Transverse colon (tissue), 4 donors: Measurements from ENCODE around the gene PRKCE. TPM values are rescaled to one million over a fixed set of nuclear protein-coding genes. Genes with fewer than 3 reads are reported as not detected.

ENCODE experiments used
- DNase-seq: peaks from one replicate; pipeline ENCODE4 v3.0.0-alpha.2; 2019
- H3K27ac ChIP-seq, 4 donors: fragments of 200-600 bp; sonication (generic); 2 replicates each; pipeline ENCODE4 v1.5.1; 2016 to 2018; ENCODE audit warnings: inconsistent platforms in 4 of 4
- H3K27me3 ChIP-seq: fragments of 200-600 bp; sonication (generic); 2 replicates; pipeline ENCODE4 v1.5.1; 2017; ENCODE audit warnings: inconsistent platforms
- H3K36me3 ChIP-seq, 4 donors: fragments of 200-600 bp; sonication (generic); 2 replicates each; pipeline ENCODE4 v1.5.1; 2017 to 2019; ENCODE audit warnings: inconsistent platforms in 4 of 4
- H3K4me1 ChIP-seq, 4 donors: fragments of 200-600 bp; sonication (generic); 2 replicates each; pipeline ENCODE4 v1.5.1; 2017 to 2020; ENCODE audit warnings: inconsistent platforms in 4 of 4
- H3K4me3 ChIP-seq, 4 donors: fragments of 200-600 bp; sonication (generic); 1 replicate in 1 of 4; 2 replicates in 3 of 4; pipeline versions ENCODE4 v1.5.1 to v1.6.1; 2017 to 2019; ENCODE audit warnings: inconsistent platforms in 4 of 4
- H3K9me3 ChIP-seq, 2 donors: fragments of 200-600 bp; sonication (generic); 2 replicates each; pipeline ENCODE4 v1.5.1; 2017 to 2019; ENCODE audit warnings: inconsistent platforms in 2 of 2
- EP300 ChIP-seq: sonication (generic); formaldehyde crosslinking; IDR thresholded peaks from one replicate; pipeline ENCODE4 v1.6.1; 2017; ENCODE audit warnings: antibody characterized with exemption, low read depth
- POLR2A ChIP-seq: fragments of 450-650 bp; IDR thresholded peaks from one replicate; pipeline ENCODE4 v1.6.1; 2016; ENCODE audit warnings: antibody characterized with exemption, mild to moderate bottlenecking, moderate library complexity
- POLR2AphosphoS5 ChIP-seq, 3 donors: sonication (generic); formaldehyde crosslinking; IDR thresholded peaks; one replicate each; pipeline ENCODE4 v1.6.1; 2016; ENCODE audit warnings: antibody characterized with exemption in 3 of 3
- WGBS, 2 donors: methylation state at CpG; one replicate each; pipeline ENCODE4 v1.1.5; 2018; ENCODE audit warnings: low coverage in 1 of 2; 5-methylcytosine and 5-hydroxymethylcytosine counted together
- in situ Hi-C, 4 donors: fragments of 200-750 bp; cut with MboI; loops; one replicate each; pipeline versions ENCODE4 v1.15.0 to v1.15.1; 2017; ENCODE audit warnings: low sequenced_read_pairs in 3 of 4, low pct_ligation_motif_present in 1 of 4, low pct_unique_long_range_greater_than_20kb in 1 of 4
- intact Hi-C: fragments of 100-400 bp; cut with DNase I; formaldehyde crosslinking; loops from one replicate; pipeline ENCODE4 v1.15.1; 2023; ENCODE audit warnings: low total_unique reads
- total RNA-seq, 4 donors: library from RNA; depleted of rRNA; stranded (reverse); fragments of >200 nt; gene quantifications; one replicate each; pipeline ENCODE4 v1.1.0, GENCODE V29; 2016
- TF ChIP-seq, protein P1 (sequence below), 5 experiments: fragments of 200-600 bp in 3 of 5; fragments of 450-650 bp in 2 of 5; sonication (generic) in 3 of 5; IDR thresholded peaks; 1 replicate in 2 of 5; 2 replicates in 3 of 5; pipeline ENCODE4 v1.5.1; 2016 to 2017; ENCODE audit warnings: antibody characterized with exemption in 5 of 5, inconsistent platforms in 3 of 5, mild to moderate bottlenecking in 2 of 5, moderate library complexity in 1 of 5

Gene PRKCE
- total RNA-seq, 4 donors from 2014 or later = 8.6 to 20.6 (median 11.3) TPM

DNA sequence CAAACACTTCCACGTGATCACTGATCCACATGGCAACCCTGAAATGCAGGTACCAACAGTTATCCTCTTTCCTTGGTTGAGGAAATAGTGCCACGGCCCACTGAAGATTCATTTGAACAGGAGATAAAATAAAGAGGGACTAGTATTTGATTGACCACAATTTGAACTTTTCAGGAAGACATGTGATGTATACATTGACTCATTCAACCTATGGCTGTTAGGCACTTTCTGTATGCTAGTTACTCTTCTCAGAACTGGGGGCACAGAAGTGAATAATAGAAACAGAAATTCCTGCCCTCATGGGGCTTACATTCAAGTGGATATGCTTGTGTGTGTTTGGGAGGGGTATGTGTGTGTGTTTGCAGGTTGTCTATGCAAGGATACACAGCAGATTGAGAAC is 199.6 kb downstream of the PRKCE start:
- in situ Hi-C loops (no loop called here), intact Hi-C loops (no loop called here)
- DNase-seq = no peak

DNA sequence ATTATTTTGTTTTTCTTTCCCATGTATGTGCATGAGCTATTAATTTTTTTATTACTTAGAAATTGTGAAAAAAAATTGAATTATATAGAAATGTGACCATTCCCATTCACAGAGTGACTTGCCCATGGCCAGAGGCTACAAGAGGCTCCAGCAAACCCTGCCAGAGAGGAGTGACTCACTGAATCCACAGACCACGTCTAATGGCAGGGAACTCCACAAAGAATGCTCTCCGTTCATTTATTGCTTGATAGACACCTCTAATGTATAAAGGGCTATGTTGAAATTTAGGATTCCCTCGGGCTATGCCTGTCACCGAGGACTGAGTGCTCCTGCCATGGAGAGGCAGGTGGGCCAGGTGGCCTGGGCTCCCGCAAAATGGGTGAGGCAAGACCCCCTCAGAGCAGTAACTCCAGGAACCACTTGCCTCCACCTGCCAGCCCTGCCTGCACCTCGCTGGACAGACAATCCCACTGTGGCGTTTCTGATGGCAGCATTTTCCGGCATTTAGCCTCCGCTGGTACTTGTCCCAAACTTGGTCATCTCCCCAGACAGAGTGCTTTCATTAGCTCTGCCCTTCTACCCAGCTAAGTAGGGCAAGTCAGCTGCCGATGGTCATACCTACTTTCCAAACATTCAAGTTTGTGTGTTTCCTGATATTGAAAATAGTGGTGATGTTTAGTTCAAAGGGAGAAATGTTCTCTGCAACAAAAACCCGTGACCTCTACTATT is 200.3 kb downstream of the PRKCE start:
- Histone ChIP-seq H3K4me3 (no peak overlapping the region), H3K27ac (no peak overlapping the region), H3K36me3 (no peaks in the 10 kb centered on the region), H3K9me3 (no peaks in the 10 kb centered on the region), H3K27me3 (no peaks in the 10 kb centered on the region), H3K4me1 (peaks cover 0 to 3% (median 0%) of the 10 kb centered on the region in 4 donors)
- intact Hi-C loops (no loop called here), in situ Hi-C loops (no loop called here)
- 80 to 91% methylated on average over 4 to 11 of the region's 11 CpGs for WGBS, 2 donors
- TF ChIP-seq POLR2A (no peak), EP300 (no peak)
- TF ChIP-seq, protein P1, sequence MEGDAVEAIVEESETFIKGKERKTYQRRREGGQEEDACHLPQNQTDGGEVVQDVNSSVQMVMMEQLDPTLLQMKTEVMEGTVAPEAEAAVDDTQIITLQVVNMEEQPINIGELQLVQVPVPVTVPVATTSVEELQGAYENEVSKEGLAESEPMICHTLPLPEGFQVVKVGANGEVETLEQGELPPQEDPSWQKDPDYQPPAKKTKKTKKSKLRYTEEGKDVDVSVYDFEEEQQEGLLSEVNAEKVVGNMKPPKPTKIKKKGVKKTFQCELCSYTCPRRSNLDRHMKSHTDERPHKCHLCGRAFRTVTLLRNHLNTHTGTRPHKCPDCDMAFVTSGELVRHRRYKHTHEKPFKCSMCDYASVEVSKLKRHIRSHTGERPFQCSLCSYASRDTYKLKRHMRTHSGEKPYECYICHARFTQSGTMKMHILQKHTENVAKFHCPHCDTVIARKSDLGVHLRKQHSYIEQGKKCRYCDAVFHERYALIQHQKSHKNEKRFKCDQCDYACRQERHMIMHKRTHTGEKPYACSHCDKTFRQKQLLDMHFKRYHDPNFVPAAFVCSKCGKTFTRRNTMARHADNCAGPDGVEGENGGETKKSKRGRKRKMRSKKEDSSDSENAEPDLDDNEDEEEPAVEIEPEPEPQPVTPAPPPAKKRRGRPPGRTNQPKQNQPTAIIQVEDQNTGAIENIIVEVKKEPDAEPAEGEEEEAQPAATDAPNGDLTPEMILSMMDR (IDR thresholded peaks at IDR 0.05) = no peak
- DNase-seq = no peak

More for the DNA sequence above, 199.6 kb downstream of the PRKCE start:
- Histone ChIP-seq H3K36me3 (no peaks in the 10 kb centered on the region), H3K4me3 (no peak overlapping the region), H3K4me1 (peaks cover 0 to 3% (median 0%) of the 10 kb centered on the region in 4 donors), H3K27ac (no peak overlapping the region), H3K9me3 (no peaks in the 10 kb centered on the region), H3K27me3 (no peaks in the 10 kb centered on the region)
- TF ChIP-seq POLR2AphosphoS5 (IDR thresholded peaks at IDR 0.05) = no peak
- TF ChIP-seq, protein P1 (IDR thresholded peaks at IDR 0.05) = no peak
- no peak for TF ChIP-seq POLR2A
- TF ChIP-seq EP300 = no peak
- WGBS, 2 donors = 83 to 88% methylated on average over 2 of the region's 2 CpGs

DNA sequence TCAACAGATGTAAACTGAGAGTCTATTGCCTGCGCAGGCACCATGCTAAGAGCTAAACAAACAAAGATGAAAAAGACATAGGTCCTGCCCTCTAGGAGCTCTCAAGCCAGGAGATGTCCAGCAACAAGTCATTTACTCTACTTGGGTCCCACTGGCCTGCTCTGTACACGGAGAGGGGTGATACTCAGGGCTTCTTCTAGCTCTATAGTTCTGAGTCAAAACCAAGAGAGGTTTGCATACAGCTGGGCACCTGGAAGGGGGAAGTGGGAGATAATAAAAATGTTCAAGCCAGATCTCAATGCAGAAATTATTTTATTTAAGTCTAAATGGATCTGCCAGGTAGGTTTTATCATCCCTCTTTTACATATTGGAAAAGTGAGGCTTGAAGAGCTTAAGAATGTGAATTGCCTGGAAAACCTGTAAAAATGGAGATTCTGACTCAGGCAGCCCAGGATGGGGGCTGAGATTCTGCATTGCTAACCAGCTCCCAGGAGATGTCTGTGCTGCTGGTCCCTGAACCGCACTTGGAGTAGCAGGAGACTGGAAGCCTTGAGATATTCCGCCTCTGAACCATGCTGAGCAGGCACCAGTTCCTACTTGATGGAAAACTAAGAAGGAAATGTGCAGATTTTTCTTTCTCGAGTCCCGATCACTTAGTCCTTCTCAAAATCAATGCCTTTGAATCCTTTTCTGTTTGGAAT is 201.1 kb downstream of the PRKCE start:
- Histone ChIP-seq H3K27ac (no peak overlapping the region), H3K4me1 (peaks cover 0 to 7% (median 1%) of the 10 kb centered on the region in 4 donors), H3K27me3 (no peaks in the 10 kb centered on the region), H3K36me3 (no peaks in the 10 kb centered on the region), H3K4me3 (no peak overlapping the region), H3K9me3 (no peaks in the 10 kb centered on the region)
- TF ChIP-seq EP300 (no peak), POLR2A (no peak), POLR2AphosphoS5 (IDR thresholded peaks at IDR 0.05) (no peak)
- TF ChIP-seq, protein P1 (IDR thresholded peaks at IDR 0.05) = no peak
- DNase-seq = no peak
- 80 to 84% methylated on average over 2 to 6 of the region's 6 CpGs for WGBS, 2 donors
- in situ Hi-C loops = no loop called here
- intact Hi-C loops = no loop called here

DNA sequence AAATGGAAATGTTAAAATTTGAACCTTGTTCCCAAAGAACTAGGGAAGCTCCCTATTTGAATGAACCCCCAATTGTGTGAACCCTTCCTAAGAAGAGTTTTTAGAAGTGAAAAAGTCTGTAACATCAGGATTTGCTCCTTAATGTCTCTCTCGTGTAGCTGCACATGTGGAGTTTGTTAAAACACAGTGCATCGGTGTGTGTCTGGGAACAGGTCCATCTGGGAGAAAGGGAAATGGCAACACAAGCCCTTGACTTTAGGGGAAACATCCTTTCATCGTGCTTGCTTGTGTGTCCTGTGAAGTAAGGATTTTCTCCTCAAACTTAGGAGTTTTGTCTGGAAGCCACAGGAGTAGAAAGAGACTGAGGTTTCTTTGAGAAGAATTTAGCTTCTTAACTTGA is 203.9 kb downstream of the PRKCE start:
- DNase-seq = no peak
- Histone ChIP-seq H3K27ac (no peak overlapping the region), H3K27me3 (no peaks in the 10 kb centered on the region), H3K36me3 (no peaks in the 10 kb centered on the region), H3K4me3 (no peak overlapping the region), H3K4me1 (peaks cover 8 to 11% (median 8%) of the 10 kb centered on the region in 4 donors), H3K9me3 (no peaks in the 10 kb centered on the region)
- 29 to 47% methylated on average over 1 to 3 of the region's 3 CpGs for WGBS, 2 donors
- intact Hi-C loops (no loop called here), in situ Hi-C loops (no loop called here)
- TF ChIP-seq POLR2AphosphoS5 (IDR thresholded peaks at IDR 0.05) (no peak), POLR2A (no peak), EP300 (no peak)
- TF ChIP-seq, protein P1 (IDR thresholded peaks at IDR 0.05) = no peak
